ENCODE results near the gene NME4.

NME4 gene

DNA sequence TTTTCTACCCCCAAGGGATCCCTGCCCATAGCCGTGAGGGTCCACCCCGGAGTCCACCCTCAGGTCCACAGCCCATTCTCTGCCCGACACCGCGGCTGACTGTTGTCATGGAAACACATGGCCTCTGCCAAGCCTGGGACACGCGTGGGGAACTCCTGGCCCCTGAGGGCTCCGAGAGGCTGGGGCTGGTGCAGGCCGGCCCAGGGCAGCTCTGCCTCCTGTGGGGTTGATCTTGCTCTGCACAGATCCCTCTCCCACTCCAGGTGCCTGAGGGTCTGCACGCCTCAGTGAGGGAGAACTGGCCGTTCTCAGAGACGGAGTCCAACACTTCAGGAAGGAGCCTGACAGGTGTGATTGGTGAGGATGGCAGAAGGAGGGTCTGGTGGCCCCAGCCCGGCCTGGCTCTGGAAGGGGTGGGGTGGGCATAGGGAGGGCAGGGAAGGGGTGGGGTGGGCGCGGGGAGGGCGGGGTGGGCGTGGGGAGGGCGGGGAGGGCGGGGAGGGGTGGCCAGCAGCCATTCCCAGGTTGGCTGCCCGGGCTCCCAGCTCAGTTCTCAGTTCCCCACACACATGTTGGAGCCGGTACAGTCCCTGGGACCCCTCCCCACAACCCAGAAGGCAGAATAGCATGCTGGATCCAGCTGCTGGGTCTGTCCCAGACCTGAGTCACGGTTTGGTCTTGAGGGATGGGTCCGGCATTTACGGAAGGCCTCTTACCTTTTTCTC, 33.1 kb upstream of the NME4 start:
- DNase-seq = no peak

GRCh38 chr16:364595-365491, 32.2 kb upstream of the NME4 start:
- no peak for DNase-seq

DNA sequence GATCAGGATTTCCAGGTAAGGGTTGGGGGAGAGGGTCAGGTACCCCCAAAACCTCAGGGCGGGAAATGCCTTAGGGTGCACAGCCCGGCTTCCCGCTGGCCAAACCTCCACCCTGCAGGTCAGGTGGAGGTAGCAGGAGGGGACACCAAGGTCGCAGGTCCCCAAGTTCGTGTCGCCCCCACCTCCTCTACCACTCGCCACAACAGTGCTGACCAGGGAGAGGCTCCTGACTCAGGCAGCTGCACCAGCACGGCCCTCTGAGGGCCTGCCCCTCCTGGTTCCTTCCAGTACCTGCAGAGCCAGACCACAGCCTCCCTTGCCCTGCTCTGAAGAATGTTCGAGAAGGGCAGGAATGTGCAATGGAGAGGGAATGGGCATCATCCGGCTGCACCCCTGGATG, 30.5 kb upstream of the NME4 start:
- DNase-seq = no peak

DNA sequence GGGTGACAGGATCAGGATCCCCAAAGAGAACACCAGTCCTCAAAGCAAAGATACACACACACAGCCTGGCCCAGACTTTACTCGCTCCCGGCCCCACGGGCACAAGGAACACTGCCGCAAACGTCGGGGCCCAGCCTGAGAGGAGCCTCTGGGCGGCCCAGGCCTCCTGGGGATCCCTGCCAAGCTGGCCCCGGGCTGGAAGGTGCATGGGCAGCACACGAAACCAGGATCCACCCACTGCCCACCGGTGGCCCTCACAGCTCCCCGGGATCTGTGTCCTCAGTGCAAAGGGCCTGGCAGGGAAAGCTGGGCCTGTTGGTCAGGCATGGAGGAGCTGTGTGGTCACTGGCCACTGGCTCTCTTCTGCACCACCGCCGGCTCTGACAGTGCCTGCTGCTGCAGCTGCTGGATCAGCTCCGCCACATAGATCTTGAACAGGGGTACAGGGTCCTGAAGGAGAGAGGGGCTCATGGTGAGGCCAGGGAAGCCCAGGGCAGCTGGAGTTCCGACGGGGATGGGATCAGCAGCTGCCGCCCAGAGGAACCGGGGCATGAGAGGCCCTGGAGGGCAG, 29.6 kb upstream of the NME4 start:
- DNase-seq = no peak

- DNase-seq = no peak
These were observed 28.4 kb upstream of the NME4 start for GRCh38 chr16:368388-369158.

- DNase-seq = no peak
These were observed 27.6 kb upstream of the NME4 start for GRCh38 chr16:369275-369865.

DNA sequence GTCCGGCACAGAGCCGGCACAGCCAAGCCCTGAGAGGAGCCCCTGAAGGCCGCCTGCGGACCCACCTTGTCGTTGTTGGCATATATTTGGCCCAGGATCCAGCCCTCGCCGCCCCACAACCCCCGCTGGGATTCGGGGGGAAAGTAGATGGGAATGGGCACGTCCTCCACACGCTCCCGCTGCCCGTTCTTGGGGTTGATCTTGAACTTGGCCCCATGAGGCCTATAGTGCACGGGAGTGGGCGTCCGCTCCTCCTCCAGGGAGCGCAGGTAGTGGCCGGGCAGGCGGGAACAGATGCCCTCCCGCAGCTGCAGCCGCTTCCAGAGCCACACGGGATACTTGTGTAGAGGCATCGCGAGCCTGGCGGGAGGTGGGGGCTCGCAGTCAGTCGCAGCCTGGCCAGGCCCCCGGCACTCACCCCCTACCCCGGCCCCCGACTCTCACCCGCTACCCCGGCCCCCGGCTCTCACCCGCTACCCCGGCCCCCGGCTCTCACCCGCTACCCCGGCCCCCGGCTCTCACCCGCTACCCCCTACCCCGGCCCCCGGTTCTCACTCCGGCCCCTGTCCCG, 27.0 kb upstream of the NME4 start:
- no peak for DNase-seq

DNA sequence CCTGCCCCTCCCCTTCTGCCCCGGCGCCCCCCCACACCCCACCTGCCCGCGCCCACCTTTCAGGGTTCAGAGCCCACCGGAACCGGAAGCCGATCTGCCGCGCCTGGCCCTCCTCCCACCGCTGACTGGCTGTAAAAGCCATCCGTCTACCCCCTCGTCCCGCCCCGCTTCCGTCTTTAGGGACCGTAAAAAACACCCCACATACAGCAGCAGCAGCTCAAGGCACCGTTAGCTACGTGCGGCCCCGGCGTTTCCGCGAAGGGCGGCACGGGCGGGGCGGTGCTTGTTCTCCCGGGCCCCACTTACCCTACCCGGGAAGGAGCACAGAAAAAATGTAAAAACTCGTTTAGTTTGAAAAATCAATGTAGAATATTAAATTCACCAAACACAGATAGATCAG, 26.6 kb upstream of the NME4 start, which contains the start of gene MRPL28:
MRPL28 (minus strand) TSS at position 96 of the 400 bp plus-strand sequence. CDS start 320 bp downstream, outside the sequence.
- DNase-seq = peak; percentile 93

DNA sequence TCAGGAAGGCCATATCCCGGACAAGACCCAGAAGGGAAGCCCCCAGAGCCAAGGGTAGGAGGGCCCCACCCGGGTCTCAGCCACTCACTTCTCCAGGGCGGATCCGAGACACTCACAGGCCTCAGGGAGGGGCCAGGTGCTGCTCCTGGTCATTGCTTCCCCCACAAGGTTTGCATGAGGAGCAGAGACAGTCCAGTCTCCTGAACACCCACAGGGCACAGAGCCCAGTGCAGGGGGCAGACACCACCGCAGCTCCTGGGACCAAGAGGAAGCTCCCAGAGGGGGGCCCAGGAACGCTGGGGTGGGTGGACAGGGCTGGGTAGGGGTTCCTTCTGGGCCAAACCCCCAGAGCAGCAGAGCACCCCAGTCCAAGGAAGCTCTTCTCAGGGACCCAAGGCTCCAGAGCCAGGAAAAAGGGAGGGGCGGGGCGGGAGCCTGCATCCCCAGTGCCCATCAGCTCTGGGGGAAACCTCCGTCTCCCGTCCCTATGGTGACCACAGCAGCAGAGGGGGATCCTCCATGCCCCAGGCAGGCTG, 26.0 kb upstream of the NME4 start:
- no peak for DNase-seq

GRCh38 chr16:371515-372301, 25.3 kb upstream of the NME4 start:
- DNase-seq = no peak

DNA sequence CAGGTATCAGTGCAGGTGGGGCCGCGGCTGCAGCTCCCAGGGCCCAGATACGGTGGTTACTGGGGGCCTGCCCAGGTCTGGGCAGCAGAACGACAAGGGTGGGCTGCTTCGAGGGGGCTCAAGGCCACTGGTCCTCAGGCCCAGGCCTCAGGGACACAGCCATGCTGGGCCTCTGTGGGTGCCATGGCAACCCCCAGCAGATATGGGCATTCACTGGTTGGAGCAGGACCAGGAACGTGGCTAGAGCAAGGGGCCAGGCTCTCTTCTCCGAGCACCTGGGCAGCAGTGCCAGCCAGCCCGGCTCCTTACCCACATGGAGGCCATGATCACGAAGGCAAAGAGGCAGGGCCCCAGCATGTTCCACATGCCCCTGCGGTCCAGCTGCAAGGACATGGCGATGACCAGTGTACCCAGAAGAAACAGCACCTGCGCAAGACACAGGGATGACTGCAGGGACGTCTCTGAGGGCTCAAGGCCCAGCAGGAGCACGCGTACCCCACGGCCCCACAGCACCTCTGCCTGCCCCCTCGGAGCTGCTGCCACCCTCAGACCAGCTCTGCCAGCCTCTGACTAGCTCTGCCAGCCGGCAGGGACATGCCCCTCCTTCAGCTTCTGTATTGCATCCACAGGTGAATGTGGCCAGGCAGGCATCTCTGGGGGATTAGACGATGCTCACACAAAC, 24.6 kb upstream of the NME4 start:
- DNase-seq = no peak

DNA sequence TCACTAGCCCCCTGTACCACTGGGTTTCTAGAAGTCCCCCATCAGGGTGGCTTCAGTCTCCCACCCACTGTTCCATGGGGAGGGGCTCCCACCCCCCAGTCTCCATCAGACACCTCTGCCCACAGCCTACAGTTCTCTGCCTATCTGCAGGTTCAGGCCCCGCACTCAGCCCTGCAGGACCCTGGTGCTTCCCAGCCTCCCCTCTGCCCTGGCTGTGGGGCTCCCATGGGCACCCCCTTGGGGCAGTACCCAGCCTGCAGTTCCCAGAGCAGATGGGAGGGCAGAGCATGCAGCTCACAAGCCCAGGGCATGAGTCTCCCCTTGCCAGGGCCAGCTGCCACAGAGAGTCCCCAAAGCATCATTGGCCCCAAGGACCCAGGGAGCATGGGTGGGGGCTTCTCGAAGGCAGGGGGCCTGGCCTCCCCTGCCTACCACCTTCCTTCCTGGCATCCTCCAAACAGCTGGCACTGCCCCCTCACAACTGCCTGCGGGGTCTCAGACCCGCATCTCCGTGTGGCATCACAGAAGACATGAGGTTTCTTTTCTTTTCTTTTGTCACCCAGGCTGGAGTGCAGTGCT, 23.9 kb upstream of the NME4 start:
- no peak for DNase-seq

DNA sequence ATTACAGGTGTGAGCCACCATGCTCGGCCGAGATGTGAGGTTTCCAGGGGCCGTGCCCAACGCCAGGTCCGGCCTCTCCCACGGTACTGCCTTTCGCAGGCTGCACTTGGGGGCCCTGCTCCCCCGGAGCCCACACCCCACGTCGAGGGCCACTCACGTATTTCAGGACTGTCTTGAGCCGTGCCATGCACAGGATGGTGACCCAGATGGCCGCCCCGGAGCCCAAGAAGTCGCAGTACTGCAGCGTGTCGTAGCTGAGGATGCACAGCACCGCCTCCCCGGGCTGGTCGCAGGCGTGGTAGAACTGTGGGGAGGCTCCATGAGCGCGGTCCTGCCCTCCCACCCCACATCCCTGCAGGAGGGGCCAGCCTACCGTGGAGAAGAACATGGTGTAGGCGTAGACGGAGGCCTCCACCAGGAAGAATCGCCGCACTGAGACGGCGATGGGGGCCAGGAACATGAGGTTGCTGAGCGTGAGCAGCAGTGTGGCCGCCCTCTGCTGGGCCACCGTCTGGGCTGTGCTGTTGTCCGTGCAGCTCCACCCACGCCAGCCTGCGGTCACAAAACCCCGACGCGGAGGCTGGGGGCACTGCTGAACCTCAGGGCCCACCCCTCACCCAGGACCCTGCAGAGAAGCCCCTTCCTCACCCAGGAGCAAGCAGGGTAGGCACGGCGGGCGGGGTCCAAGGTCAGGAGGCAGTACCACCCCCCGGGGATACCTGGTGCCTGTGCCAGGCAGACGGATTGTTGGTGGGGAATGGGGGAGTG, 23.0 kb upstream of the NME4 start:
- DNase-seq = no peak

DNA sequence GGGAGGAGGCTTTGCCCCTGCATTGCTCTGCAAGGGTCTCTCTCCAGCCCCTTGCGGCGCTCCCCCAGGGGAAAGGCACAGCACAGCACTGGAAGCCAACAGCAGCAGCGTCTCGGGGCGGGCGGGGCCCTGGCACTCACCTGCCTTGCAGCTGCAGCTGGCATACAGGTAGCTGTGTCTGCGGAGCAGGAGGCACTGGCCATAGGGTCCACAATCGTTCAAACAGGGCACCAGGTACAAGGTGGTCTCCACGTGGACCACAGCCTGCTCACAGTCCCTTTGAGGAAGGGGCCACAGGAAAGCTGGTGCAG, 22.4 kb upstream of the NME4 start:
- no peak for DNase-seq

DNA sequence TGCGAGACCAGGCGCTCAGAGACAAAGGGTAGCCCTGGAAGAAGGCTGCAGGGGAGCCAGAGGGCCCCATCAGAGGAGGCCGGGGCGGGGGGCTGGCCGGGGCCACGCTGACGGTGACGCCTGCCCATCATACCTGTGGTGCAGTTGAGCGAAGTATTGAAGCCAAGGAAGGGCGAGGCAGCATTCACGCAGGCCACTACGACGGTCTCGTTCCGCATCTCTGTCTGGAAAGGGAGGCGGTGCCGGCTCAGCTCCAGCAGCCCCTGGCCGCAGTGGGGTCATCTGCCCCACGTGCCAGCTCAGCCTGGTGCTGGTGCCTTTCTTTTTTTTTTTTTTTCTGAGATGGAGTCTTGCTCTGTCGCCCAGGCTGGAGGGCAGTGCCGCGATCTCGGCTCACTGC, 21.8 kb upstream of the NME4 start:
- no peak for DNase-seq

DNA sequence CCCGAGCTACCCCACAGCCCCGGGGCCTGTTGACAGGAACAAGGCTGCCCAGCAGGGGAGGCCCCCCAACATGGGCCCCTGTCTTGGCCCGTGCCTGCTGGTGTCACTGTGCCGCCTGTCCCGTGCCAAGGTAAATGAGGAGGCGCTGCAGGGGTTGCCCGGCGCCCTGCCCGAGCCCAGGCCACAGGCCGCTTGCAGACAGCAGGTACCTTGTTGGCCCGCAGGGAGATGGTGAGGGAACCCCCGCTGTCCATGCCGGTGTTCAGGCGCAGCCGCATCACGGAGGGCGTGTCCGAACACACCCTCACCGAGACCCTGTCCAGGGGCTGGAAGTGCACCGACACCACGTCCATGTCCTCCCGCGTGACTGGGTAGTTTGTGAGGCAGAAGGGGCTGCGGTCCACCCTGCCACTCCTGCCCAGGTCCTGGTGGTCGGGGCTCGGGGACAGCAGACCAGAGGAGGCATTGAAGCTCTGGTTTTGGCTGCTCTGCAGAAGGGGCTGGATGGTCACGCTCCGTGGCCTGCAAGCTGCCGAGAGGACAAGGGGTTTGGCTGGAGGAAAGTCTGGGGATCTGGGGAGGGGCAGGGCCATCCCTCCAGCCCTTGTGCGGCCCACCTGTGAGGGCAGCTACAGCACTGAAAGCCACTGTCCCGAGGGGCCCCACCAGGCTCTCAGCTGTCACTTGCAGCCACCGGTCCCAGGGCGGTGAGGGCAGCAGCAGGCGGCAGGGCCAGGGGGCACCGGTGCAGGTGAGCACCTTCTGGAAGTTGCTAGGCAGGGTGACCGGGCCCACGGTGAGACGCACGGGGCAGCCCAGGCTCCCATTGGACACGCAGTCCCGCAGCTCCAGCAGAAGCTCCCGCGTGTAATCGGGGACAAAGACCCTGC, 20.8 kb upstream of the NME4 start:
- DNase-seq = no peak

DNA sequence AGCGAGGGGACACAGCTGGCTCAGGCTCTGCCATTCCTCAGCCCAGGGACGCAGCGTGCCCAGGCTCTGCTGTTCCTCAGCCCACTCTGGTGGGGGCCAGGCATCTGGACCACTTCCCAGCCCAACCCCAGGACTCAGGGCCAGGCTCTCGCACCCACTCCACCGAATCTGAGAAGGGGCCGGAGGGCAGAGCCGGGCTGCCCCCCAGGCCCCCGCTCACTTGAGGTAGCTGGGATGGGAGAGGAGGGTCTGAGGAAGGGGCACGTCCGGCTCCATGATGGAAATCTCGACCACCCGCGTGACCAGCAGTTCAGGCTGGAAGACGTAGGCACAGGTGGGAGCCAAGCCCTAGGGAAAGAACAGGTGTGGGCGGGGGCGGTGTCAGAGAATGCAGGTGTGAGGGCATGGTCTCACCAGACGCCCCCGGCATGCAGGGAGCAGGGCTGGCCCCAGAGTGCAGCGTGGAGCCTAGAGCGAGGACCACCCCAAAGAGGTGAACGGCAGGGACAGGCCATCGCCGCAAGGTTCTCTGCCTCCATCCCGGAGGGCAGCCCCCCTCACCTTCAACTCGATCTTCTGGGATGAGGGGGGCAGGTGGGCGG, 20.1 kb upstream of the NME4 start:
- no peak for DNase-seq

- DNase-seq = no peak
These were observed 19.5 kb upstream of the NME4 start for GRCh38 chr16:377419-377951.
